GM21723 (cell line): Measurements from ENCODE around the gene PRRG3.
A peak's percentile ranks its signal among the peaks of the same experiment; 100 is the strongest.

ENCODE experiments used
- ATAC-seq: cut with Tn5 transposase; IDR thresholded peaks from one replicate; pipeline ENCODE4 v1.9.1; 2021; ENCODE audit warnings: mild to moderate bottlenecking, moderate library complexity; ENCODE audit not compliant: unreplicated experiment

The PRRG3 gene

DNA sequence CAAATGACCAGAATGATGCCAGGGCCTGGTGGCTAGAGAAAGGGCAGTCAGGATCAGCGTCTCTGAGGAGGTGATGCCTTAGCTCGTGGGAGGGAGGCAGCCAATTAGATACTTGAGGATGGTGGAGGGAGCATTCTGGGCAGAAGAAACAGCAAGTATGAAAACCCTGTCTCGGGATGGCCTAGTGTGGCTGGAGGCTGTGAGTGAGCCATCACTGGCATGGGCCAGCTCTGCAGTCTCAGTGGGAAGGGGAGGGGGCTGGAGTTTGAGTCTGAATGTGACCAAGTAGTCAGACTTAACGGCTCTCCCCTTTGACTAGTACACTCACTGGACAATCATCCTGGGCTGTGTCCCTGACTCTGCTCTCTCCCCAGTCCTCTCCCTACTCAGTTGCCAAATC is 46.3 kb downstream of the PRRG3 start:
- ATAC-seq, result no peak

DNA sequence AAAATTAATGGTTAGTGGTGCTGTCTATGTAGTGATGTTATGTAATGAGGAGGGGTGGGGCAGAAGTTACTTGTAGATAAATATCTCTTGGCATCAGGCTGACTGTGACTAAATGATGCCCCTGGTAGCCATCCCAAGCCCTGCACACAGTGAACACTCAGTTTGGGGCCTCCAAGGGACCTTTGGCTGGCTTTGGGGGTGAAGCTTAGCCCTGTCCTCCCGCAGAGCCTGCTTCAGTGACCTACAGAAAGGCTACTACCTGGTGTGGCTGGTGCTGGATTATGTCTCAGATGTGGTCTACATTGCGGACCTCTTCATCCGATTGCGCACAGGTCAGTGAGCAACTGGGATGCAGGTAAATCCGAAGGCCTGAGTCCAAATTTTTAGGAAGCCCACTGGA is 47.1 kb downstream of the PRRG3 start:
- no peak for ATAC-seq

DNA sequence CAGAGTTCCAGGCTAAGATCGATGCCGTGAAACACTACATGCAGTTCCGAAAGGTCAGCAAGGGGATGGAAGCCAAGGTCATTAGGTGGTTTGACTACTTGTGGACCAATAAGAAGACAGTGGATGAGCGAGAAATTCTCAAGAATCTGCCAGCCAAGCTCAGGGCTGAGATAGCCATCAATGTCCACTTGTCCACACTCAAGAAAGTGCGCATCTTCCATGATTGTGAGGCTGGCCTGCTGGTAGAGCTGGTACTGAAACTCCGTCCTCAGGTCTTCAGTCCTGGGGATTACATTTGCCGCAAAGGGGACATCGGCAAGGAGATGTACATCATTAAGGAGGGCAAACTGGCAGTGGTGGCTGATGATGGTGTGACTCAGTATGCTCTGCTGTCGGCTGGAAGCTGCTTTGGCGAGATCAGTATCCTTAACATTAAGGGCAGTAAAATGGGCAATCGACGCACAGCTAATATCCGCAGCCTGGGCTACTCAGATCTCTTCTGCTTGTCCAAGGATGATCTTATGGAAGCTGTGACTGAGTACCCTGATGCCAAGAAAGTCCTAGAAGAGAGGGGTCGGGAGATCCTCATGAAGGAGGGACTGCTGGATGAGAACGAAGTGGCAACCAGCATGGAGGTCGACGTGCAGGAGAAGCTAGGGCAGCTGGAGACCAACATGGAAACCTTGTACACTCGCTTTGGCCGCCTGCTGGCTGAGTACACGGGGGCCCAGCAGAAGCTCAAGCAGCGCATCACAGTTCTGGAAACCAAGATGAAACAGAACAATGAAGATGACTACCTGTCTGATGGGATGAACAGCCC is 48.6 kb downstream of the PRRG3 start:
- no peak for ATAC-seq

DNA sequence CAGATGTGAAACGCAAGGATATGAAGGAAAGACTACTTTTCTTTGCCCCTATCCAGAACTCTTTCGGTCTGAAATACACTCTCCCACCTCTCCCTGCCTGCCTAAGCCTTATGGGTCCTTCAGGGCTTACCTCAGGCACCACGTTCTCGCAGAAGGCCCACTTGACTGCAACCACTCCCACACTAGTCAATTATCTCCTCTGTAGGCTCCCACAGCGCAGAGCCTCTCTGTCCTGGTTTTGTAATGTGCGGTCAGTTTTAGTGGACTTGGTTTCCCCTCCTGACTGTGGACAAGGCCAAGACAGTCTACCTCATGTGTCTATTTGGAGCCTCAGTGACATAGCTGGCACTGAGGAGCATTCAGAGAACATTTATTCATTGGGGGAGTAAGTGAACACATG is 50.4 kb downstream of the PRRG3 start:
- no peak for ATAC-seq

DNA sequence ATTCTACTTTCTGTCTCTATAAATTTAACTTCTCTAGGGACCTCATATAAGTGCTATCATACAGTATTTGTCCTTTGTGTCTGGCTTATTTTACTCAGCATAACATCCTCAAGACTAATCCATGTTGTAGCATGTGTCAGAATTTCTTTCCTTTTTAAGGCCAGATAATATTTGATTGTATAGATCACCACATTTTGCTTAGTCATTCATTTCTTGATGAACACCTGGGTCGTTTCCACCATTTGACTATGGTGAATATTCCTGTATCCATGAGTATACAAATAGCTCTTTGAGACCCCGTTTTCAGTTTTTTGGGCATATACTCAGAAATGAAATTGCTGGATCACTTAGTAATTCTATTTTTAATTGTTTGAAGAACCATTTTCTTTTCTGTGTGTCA is 51.2 kb downstream of the PRRG3 start:
- ATAC-seq, result no peak

DNA sequence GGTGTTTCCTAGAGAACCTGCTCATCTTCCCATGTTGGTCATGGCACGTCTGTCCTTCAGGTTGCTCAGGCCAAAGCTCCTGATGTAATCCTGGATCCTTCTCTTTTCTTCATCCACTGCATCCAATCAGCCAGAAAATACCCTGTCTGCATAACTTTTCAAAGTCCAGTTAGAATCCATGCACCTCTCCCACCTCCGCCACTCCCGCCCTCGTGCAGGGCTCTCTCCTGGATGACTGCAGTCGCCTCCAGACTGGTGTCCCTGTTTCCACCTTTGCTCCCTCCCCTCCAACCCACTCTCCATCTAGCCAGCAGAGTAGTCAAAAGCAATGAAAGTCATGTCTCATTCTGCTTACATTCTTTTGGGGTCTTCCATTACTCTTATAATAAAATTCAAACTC is 55.3 kb downstream of the PRRG3 start:
- ATAC-seq, result no peak

DNA sequence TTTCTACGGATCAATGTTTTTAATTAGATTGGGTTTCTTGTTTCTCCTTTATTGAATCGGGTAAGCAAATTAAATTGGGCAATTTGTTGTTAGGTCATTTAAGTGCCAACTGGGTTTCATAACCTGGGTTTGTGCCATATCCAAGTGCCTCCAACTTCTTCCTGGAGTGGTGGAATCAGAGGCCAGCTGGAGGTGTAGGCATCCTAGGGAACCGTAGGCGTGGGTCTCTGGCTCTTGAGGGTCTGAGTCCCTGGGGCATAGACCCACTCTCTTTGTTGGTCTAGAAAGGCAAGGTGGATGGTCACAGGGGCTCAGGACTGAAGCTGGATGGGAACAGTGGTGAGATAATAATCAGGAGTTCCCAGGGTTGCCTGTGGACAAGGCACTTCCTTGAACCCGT is 57.6 kb downstream of the PRRG3 start:
- ATAC-seq, result no peak

DNA sequence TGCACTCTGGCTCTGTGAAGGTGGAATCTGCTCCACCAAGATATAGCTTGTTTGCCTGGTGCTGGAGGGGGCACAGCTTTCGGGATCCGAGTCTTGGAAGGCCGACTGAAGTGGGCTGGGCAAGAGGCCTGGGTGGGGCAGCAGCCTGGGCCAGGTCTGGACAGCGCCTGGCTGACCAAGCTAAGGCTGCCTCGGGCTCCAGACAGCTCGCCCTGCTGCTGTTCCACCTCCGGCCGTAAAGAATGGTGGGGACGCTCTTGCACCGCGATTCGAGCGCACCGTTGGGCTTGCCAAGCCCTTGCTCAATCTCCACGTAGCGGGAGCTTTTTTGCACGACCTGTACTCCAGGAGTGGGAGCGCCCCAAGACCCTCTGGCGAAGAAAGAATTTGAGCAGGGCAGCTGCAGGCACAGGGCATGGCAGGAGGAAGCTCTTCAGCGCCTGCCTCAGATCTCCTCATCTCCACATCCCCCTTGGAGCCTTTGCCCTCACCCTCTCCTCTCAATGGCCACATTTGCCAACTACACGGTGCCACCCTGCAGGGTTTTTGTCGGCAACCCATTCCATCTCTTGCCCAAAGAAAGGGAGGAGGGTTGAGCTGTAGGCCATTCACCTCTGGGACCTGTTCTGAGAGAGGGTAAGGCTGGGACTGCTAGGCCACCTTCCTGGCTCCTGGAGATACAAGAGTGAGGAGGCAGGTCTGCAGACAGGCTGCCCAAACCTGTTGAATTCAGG is 58.2 kb downstream of the PRRG3 start:
- peak; percentile 85 for ATAC-seq

DNA sequence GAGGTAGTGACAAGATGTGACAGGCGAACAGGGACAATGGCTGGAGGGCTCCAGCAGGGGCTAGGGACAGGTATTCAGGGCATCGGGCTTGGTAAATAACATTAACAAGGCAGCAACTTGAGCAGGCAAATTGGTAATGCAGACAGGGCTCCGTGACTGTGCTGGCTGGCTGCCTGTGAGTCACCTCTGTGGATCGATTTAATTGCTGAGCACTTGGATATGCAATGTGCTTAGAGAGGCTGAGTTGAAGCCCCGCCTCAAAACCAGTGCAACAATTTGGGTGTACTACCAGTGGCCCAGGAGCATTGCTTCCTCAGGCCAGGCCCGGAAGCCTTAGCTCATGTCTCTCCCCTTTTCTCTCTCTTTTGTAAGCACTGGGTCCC is 58.8 kb downstream of the PRRG3 start:
- ATAC-seq, result no peak

DNA sequence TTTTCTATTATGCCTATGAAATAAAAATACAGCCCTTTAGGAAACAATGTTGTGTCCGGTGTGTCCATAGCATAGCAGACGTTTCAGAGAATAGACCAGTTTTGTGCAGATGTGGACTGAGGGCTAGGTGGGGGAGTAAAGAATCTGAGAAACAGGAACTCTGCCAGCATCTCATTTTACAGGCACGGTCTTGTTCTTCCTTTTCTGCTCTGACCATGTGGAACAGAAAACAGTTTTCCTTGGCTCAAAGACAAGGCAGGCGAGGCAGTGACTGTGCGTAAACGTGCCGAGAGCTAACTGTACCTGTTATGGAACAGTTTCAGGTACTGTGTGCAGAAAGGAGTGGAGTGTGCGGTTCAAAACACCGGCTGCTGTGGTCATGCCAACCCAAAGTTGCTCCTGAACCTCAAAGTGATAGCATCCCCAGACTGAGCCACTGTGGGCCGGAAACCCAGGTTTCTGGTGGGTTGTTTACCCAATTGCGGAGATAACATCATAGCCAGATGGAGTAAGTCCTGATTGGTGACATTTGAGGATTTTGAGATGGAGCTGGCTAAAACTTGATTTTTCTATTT is 59.5 kb downstream of the PRRG3 start:
- no peak for ATAC-seq
